Ovary (tissue), 3 donors: Measurements from ENCODE around the gene JUND.

Experiments used
- CTCF ChIP-seq, 3 donors: fragments of 450-650 bp in 2 of 3; fragments of 200-600 bp in 1 of 3; IDR thresholded peaks; one replicate each; pipeline versions ENCODE4 v1.5.1 to v1.8.0; 2016 to 2022; ENCODE audit warnings: antibody characterized with exemption in 3 of 3, mild to moderate bottlenecking in 1 of 3
- EP300 ChIP-seq: sonication (generic); formaldehyde crosslinking; IDR thresholded peaks from one replicate; pipeline ENCODE4 v1.6.1; 2017; ENCODE audit warnings: antibody characterized with exemption
- POLR2A ChIP-seq: fragments of 450-650 bp; IDR thresholded peaks from one replicate; pipeline ENCODE4 v1.6.1; 2017; ENCODE audit warnings: antibody characterized with exemption, mild to moderate bottlenecking, moderate library complexity
- donor health status: DM: no; HTN: no; CAD: no.

- TF ChIP-seq POLR2A: no peak
- no peak for TF ChIP-seq CTCF (IDR thresholded peaks at IDR 0.05)
- no peak for TF ChIP-seq EP300
Observed at GRCh38 chr19:18231775-18232174, 49.6 kb downstream of the JUND start.
